Right renal cortex interstitium (tissue), 3 donors: Measurements from ENCODE around the gene NELL2. TPM values are rescaled to one million over a fixed set of nuclear protein-coding genes. Genes with fewer than 3 reads are reported as not detected.
A peak's percentile ranks its signal among the peaks of the same experiment; 100 is the strongest.
"Not testable (repeated sequence)": the region's sequence is repeated elsewhere in the genome, so short reads cannot be mapped to it uniquely, and the experiment has no call there.

Source experiments
- DNase-seq, 3 donors: peaks; one replicate each; pipeline ENCODE4 v3.0.0-alpha.2; 2013; ENCODE audit warnings: low read depth in 3 of 3, low spot score in 2 of 3
- polyA plus RNA-seq, 3 donors: library from polyadenylated mRNA; unstranded; fragments of 120-200 nt; gene quantifications; one replicate each; pipeline ENCODE4 v1.2.1, GENCODE V29; 2013; ENCODE audit not compliant: insufficient read length in 3 of 3

The NELL2 gene
- polyA plus RNA-seq = 10 to 100 TPM; 18.4 to 26.5 (median 25.1) TPM

GRCh38 chr12:44875954-44876543 lies at the start of gene NELL2:
TSS of gene NELL2 (minus strand) at chr12:44876315. CDS start at chr12:44875869, 446 bp downstream.
- no peak for DNase-seq

- no peak for DNase-seq
These were observed 45.6 kb upstream of the NELL2 start for GRCh38 chr12:44921736-44922135.

GRCh38 chr12:44917141-44917540 lies 41.0 kb upstream of the NELL2 start:
- DNase-seq = no peak

- no peak for DNase-seq
These were observed 39.8 kb upstream of the NELL2 start for GRCh38 chr12:44915958-44916357.

GRCh38 chr12:44904321-44904720 lies 28.2 kb upstream of the NELL2 start:
- DNase-seq = no peak

- DNase-seq = not testable (repeated sequence)
These were observed 22.0 kb upstream of the NELL2 start for GRCh38 chr12:44898108-44898507.

- no peak for DNase-seq
These were observed 13.8 kb upstream of the NELL2 start for GRCh38 chr12:44889926-44890325.

GRCh38 chr12:44889162-44889561 lies 13.0 kb upstream of the NELL2 start:
- DNase-seq = no peak

GRCh38 chr12:44885902-44886301 lies 9.8 kb upstream of the NELL2 start:
- DNase-seq = no peak

- no peak for DNase-seq
These were observed 5.1 kb upstream of the NELL2 start for GRCh38 chr12:44881197-44881596.

- DNase-seq = peak in 2 of 3 donors; percentile 38 to 45
These were observed 662 bp upstream of the NELL2 start for GRCh38 chr12:44876544-44877410.

GRCh38 chr12:44875417-44875953 lies 630 bp downstream of the NELL2 start:
- DNase-seq = no peak

GRCh38 chr12:44874981-44875416 lies 1.1 kb downstream of the NELL2 start:
- DNase-seq = peak in 1 of 3 donors; percentile 10

GRCh38 chr12:44873898-44874297 lies 2.2 kb downstream of the NELL2 start:
- DNase-seq = no peak

GRCh38 chr12:44869503-44869902 lies 6.6 kb downstream of the NELL2 start:
- DNase-seq = no peak

- DNase-seq = no peak
These were observed 12.2 kb downstream of the NELL2 start for GRCh38 chr12:44863867-44864266.

- no peak for DNase-seq
These were observed 16.0 kb downstream of the NELL2 start for GRCh38 chr12:44859998-44860689.

- DNase-seq = no peak
These were observed 17.8 kb downstream of the NELL2 start for GRCh38 chr12:44858226-44858855.

- no peak for DNase-seq
These were observed 23.6 kb downstream of the NELL2 start for GRCh38 chr12:44852483-44852882.

GRCh38 chr12:44851586-44851985 lies 24.5 kb downstream of the NELL2 start:
- no peak for DNase-seq

- no peak for DNase-seq
These were observed 27.4 kb downstream of the NELL2 start for GRCh38 chr12:44848703-44849085.
